AG09309 (cell line): Measurements from ENCODE around the gene LRRC4C.

Source experiments
- DNase-seq: peaks from one replicate; pipeline ENCODE4 v3.0.0-alpha.2; 2010; ENCODE audit warnings: low read depth
- H3K4me3 ChIP-seq: 2 replicates; pipeline ENCODE4 v1.5.1; 2011; ENCODE audit warnings: mild to moderate bottlenecking, low read depth, low read length, moderate library complexity; ENCODE audit not compliant: control insufficient read depth
- CTCF ChIP-seq: IDR thresholded peaks from 2 replicates; pipeline ENCODE4 v1.5.1; 2011; ENCODE audit warnings: mild to moderate bottlenecking, low read depth, low read length, inconsistent platforms; ENCODE audit not compliant: insufficient read depth, control insufficient read depth; ENCODE audit errors: missing control alignments

LRRC4C gene

GRCh38 chr11:40323241-40323640 is 1136.2 kb downstream of the LRRC4C start:
- DNase-seq, result no peak
- H3K4me3 ChIP-seq, result no peak overlapping the region
- TF ChIP-seq CTCF, result no peak

GRCh38 chr11:40321537-40321936 is 1137.9 kb downstream of the LRRC4C start:
- no peak for DNase-seq
- H3K4me3 ChIP-seq, result no peak overlapping the region
- TF ChIP-seq CTCF, result no peak

- DNase-seq, result no peak
- no peak for TF ChIP-seq CTCF
- no peak overlapping the region for H3K4me3 ChIP-seq
Observed at GRCh38 chr11:40316171-40316570, 1143.3 kb downstream of the LRRC4C start.

DNA sequence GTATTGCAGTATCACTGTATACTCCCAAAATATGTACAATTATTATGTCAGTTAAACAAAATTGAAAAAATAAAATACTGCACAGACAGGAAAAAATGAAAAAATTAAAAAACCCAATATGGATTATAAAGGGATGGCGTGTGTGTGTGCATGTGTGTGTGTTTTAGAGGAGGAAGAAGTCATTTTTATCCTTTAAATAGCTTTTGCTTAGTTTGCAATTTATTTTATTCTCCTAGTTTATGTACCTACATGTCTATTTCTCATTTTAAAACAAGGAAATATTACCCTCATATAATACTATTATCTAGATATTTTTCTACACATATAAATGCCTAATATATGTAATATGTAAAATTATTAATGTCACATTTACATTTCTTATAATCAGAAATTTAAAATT is 1144.3 kb downstream of the LRRC4C start:
- TF ChIP-seq CTCF, result no peak
- DNase-seq, result no peak
- no peak overlapping the region for H3K4me3 ChIP-seq

GRCh38 chr11:40314327-40314726 is 1145.1 kb downstream of the LRRC4C start:
- H3K4me3 ChIP-seq, result no peak overlapping the region
- DNase-seq, result no peak
- no peak for TF ChIP-seq CTCF

GRCh38 chr11:40306938-40307548 is 1152.4 kb downstream of the LRRC4C start:
- no peak for DNase-seq
- TF ChIP-seq CTCF, result peak; percentile 70
- no peak overlapping the region for H3K4me3 ChIP-seq

DNA sequence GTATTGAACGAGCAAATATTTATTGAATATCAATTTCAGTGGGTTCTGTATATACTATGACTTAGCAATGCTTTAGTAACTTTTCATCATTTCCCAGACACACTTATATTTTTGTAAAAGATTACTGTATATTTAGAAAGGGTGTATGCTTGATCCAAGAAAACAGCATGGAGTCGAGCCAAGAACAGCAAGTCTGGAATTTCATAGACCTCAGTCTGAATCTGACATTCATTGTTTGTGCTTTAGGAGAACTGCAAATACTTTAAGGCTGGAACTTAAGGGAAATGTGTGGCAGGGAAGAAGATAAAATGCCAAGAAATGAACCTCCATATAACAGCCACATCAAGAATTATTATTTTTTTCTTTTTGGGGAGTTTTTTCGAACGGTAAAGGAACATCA is 1156.8 kb downstream of the LRRC4C start:
- DNase-seq, result no peak
- no peak for TF ChIP-seq CTCF
- no peak overlapping the region for H3K4me3 ChIP-seq
